ENCODE measurements around the gene ORC1. TPM values are rescaled to one million over a fixed set of nuclear protein-coding genes. Genes with fewer than 3 reads are reported as not detected.

ORC1 gene
- total RNA-seq, 1 experiment from 2014 or later = 17.2 TPM

- no TSS peak for BruUV-seq (replicated peaks)
- Mint-ChIP-seq H3K36me3 (ENCODE audit: insufficient read depth, unreplicated experiment) (peaks cover 4% of the 10 kb centered on the region), H3K4me3 (ENCODE audit: low read depth, unreplicated experiment) (no peak overlapping the region)
Observed at GRCh38 chr1:52334906-52335528, 69.2 kb downstream of the ORC1 start.

GRCh38 chr1:52332411-52332810 is 71.8 kb downstream of the ORC1 start:
- Mint-ChIP-seq H3K4me3 (ENCODE audit: low read depth, unreplicated experiment) (no peak overlapping the region), H3K27ac (ENCODE audit: unreplicated experiment) (no peak overlapping the region), H3K27me3 (ENCODE audit: unreplicated experiment) (no peaks in the 10 kb centered on the region), H3K36me3 (ENCODE audit: insufficient read depth, unreplicated experiment) (peaks cover under 1% of the 10 kb centered on the region), H3K9me3 (ENCODE audit: low read depth, unreplicated experiment) (no peaks in the 10 kb centered on the region), H3K4me1 (ENCODE audit: low read depth, unreplicated experiment) (no peaks in the 10 kb centered on the region)
- intact Hi-C loops (cut with micrococcal nuclease; ENCODE audit: unreplicated experiment) = no loop called here
- no peak for DNase-seq
- no peak for TF ChIP-seq CTCF (IDR thresholded peaks at IDR 0.05; ENCODE audit: unreplicated experiment)
- CTCF ChIA-PET = no interaction called here
- no TSS peak for BruUV-seq (replicated peaks)

More at GRCh38 chr1:52334906-52335528, 69.2 kb downstream of the ORC1 start:
- no peak for DNase-seq
- Mint-ChIP-seq H3K27me3 (ENCODE audit: unreplicated experiment) (no peaks in the 10 kb centered on the region), H3K4me1 (ENCODE audit: low read depth, unreplicated experiment) (no peaks in the 10 kb centered on the region), H3K27ac (ENCODE audit: unreplicated experiment) (no peak overlapping the region), H3K9me3 (ENCODE audit: low read depth, unreplicated experiment) (no peaks in the 10 kb centered on the region)
- intact Hi-C loops (cut with micrococcal nuclease; ENCODE audit: unreplicated experiment) = no loop called here
- CTCF ChIA-PET = no interaction called here
- TF ChIP-seq CTCF (IDR thresholded peaks at IDR 0.05; ENCODE audit: unreplicated experiment) = no peak

DNA sequence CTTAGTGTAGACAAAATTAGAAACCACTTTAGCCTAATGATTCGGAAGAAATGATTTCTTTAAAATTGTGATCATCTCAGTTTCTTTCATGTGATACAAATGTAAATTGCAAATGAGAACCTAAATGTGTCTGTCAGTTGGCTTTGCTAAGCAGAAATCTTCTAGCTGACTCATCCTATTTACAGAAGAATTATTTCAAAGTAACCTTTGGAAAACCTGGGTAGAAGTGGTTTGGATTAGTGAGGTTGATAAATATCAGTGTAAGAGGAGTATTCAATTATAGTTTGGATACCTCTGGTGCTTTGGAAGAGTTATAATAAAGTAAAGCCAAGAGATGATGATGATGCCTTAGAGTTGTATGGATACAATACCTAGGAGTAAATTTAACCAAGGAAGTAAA is 75.6 kb downstream of the ORC1 start:
- no peak overlapping the region for H3K27ac Mint-ChIP-seq (ENCODE audit: unreplicated experiment)
- no peaks in the 10 kb centered on the region for H3K27me3 Mint-ChIP-seq (ENCODE audit: unreplicated experiment)
- CTCF ChIA-PET = interaction anchor here (1.3 kb wide), 1 partner anchor 9 kb away, joined by 3 read pairs; no protein-coding TSS in a partner anchor
- H3K9me3 Mint-ChIP-seq (ENCODE audit: low read depth, unreplicated experiment) = no peaks in the 10 kb centered on the region
- no peak for DNase-seq
- no peaks in the 10 kb centered on the region for H3K36me3 Mint-ChIP-seq (ENCODE audit: insufficient read depth, unreplicated experiment)
- intact Hi-C loops (cut with micrococcal nuclease; ENCODE audit: unreplicated experiment) = no loop called here
- H3K4me1 Mint-ChIP-seq (ENCODE audit: low read depth, unreplicated experiment) = no peaks in the 10 kb centered on the region
- no peak overlapping the region for H3K4me3 Mint-ChIP-seq (ENCODE audit: low read depth, unreplicated experiment)
- no peak for TF ChIP-seq CTCF (IDR thresholded peaks at IDR 0.05; ENCODE audit: unreplicated experiment)
- BruUV-seq (replicated peaks) = no TSS peak

GRCh38 chr1:52325786-52326185 is 78.4 kb downstream of the ORC1 start:
- H3K36me3 Mint-ChIP-seq (ENCODE audit: insufficient read depth, unreplicated experiment) = no peaks in the 10 kb centered on the region
- DNase-seq = no peak
- CTCF ChIA-PET = interaction anchor here (0.6 kb wide), 1 partner anchor 227 kb away, joined by 5 read pairs; the partner anchor contains the start of gene TUT4
- intact Hi-C loops (cut with micrococcal nuclease; ENCODE audit: unreplicated experiment) = no loop called here
- no TSS peak for BruUV-seq (replicated peaks)
- H3K27ac Mint-ChIP-seq (ENCODE audit: unreplicated experiment) = no peak overlapping the region
- TF ChIP-seq CTCF (IDR thresholded peaks at IDR 0.05; ENCODE audit: unreplicated experiment) = no peak
- no peak overlapping the region for H3K4me3 Mint-ChIP-seq (ENCODE audit: low read depth, unreplicated experiment)
- no peaks in the 10 kb centered on the region for H3K9me3 Mint-ChIP-seq (ENCODE audit: low read depth, unreplicated experiment)
- no peaks in the 10 kb centered on the region for H3K4me1 Mint-ChIP-seq (ENCODE audit: low read depth, unreplicated experiment)
- H3K27me3 Mint-ChIP-seq (ENCODE audit: unreplicated experiment) = no peaks in the 10 kb centered on the region

Data from Calu3 (cell line).